Amniotic stem cell (primary cell): ENCODE results near the gene ITPR3.

Experiments used
- DNase-seq: peaks from one replicate; lab custom pipeline; 2025; lab: John Stamatoyannopoulos, UW

The ITPR3 gene

GRCh38 chr6:33686981-33687975 is 66.2 kb downstream of the ITPR3 start:
- DNase-seq: no peak

- DNase-seq: no peak
Observed at GRCh38 chr6:33688006-33688405, 66.9 kb downstream of the ITPR3 start.

GRCh38 chr6:33688451-33689147 is 67.5 kb downstream of the ITPR3 start:
- DNase-seq: no peak

GRCh38 chr6:33689148-33689494 is 68.0 kb downstream of the ITPR3 start:
- no peak for DNase-seq

GRCh38 chr6:33689879-33690278 is 68.8 kb downstream of the ITPR3 start:
- DNase-seq: no peak

- DNase-seq: no peak
Observed at GRCh38 chr6:33690766-33691165, 69.6 kb downstream of the ITPR3 start.

- DNase-seq: no peak
Observed at GRCh38 chr6:33691456-33692077, 70.4 kb downstream of the ITPR3 start.

- no peak for DNase-seq
Observed at GRCh38 chr6:33692078-33692759, 71.1 kb downstream of the ITPR3 start.

GRCh38 chr6:33692760-33693158 is 71.6 kb downstream of the ITPR3 start:
- no peak for DNase-seq

GRCh38 chr6:33693186-33694105 is 72.3 kb downstream of the ITPR3 start:
- no peak for DNase-seq

GRCh38 chr6:33694401-33694931 is 73.3 kb downstream of the ITPR3 start:
- peak; percentile 67 for DNase-seq

GRCh38 chr6:33694977-33695376 is 73.9 kb downstream of the ITPR3 start:
- no peak for DNase-seq

GRCh38 chr6:33695451-33695887 is 74.3 kb downstream of the ITPR3 start:
- no peak for DNase-seq

GRCh38 chr6:33696076-33696475 is 75.0 kb downstream of the ITPR3 start:
- no peak for DNase-seq

GRCh38 chr6:33696548-33697518 is 75.7 kb downstream of the ITPR3 start:
- no peak for DNase-seq

GRCh38 chr6:33697845-33698244 is 76.7 kb downstream of the ITPR3 start:
- DNase-seq: no peak

GRCh38 chr6:33698494-33698893 is 77.4 kb downstream of the ITPR3 start:
- no peak for DNase-seq

GRCh38 chr6:33699131-33699530 is 78.0 kb downstream of the ITPR3 start:
- no peak for DNase-seq

- DNase-seq: no peak
Observed at GRCh38 chr6:33699739-33700138, 78.6 kb downstream of the ITPR3 start.
